ENCODE measurements around the gene OR10H3. TPM values are rescaled to one million over a fixed set of nuclear protein-coding genes. Genes with fewer than 3 reads are reported as not detected.
"Not testable (repeated sequence)": the region's sequence is repeated elsewhere in the genome, so short reads cannot be mapped to it uniquely, and the experiment has no call there.

The OR10H3 gene
- total RNA-seq, 4 donors from 2014 or later = not detected

DNA sequence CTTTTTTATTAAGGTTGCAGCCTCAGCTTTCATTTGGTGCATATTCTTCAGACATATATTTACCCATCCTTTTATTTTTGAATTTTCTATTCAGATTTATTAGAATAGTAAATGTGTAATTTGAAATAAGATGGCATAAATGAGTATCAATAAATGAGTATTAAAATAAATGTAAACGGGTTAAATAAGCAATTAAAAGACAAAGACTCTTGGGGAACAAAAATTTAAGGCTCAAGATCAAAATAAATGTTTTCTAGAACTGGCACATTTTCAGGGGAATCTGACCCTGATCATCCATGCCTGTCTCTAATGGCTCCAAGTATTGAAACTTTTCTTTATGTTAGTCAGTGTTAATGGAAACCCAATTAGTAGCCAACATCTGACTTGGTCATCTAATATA, 3.0 kb downstream of the OR10H3 start:
- 71% methylated on average over 1 of the region's 1 CpG for WGBS
- H3K27ac ChIP-seq (replicated peaks in 1 of 4) = no peak overlapping the region
- intact Hi-C loops (cut with DNase I) = no loop called here
- no peak overlapping the region for H3K4me3 ChIP-seq
- no peaks in the 10 kb centered on the region for H3K36me3 ChIP-seq
- H3K9me3 ChIP-seq = peaks cover 0 to 26% (median 21%) of the 10 kb centered on the region in 4 donors
- H3K27me3 ChIP-seq = peaks cover 0 to 16% (median 3%) of the 10 kb centered on the region in 4 donors
- TF ChIP-seq POLR2A (IDR thresholded peaks at IDR 0.05; ENCODE audit: low read depth) (no peak), EP300 (IDR thresholded peaks at IDR 0.05) (no peak)
- H3K4me1 ChIP-seq = no peaks in the 10 kb centered on the region
- no peak for DNase-seq (ENCODE audit: extremely low spot score)

DNA sequence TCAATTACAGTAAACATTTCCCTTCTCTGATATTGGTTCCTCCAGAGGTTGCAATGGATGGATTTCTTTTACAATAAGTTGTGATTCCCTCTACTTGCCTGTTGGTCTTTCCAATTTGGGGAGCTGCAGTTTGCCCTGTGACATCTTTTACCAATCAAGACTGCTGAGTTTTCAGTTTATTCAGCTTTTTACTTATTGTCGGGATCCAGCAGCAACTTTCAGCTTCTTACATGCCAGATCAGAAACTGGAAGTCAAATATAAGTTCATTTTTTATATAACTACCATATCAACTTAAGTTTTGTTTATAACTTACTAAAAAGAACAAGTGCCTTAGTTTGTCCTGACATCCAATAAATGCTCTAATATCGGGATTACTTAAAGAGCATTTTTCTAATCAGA, 10.5 kb downstream of the OR10H3 start:
- no peaks in the 10 kb centered on the region for H3K4me1 ChIP-seq
- intact Hi-C loops (cut with DNase I) = no loop called here
- TF ChIP-seq POLR2A (IDR thresholded peaks at IDR 0.05; ENCODE audit: low read depth) (no peak), POLR2AphosphoS5 (IDR thresholded peaks at IDR 0.05) (no peak), EP300 (IDR thresholded peaks at IDR 0.05) (no peak)
- TF ChIP-seq, protein P1, sequence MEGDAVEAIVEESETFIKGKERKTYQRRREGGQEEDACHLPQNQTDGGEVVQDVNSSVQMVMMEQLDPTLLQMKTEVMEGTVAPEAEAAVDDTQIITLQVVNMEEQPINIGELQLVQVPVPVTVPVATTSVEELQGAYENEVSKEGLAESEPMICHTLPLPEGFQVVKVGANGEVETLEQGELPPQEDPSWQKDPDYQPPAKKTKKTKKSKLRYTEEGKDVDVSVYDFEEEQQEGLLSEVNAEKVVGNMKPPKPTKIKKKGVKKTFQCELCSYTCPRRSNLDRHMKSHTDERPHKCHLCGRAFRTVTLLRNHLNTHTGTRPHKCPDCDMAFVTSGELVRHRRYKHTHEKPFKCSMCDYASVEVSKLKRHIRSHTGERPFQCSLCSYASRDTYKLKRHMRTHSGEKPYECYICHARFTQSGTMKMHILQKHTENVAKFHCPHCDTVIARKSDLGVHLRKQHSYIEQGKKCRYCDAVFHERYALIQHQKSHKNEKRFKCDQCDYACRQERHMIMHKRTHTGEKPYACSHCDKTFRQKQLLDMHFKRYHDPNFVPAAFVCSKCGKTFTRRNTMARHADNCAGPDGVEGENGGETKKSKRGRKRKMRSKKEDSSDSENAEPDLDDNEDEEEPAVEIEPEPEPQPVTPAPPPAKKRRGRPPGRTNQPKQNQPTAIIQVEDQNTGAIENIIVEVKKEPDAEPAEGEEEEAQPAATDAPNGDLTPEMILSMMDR (IDR thresholded peaks at IDR 0.05) = no peak
- peaks cover 0 to 44% (median 2%) of the 10 kb centered on the region in 4 donors for H3K27me3 ChIP-seq
- no peaks in the 10 kb centered on the region for H3K36me3 ChIP-seq
- no peak for DNase-seq (ENCODE audit: extremely low spot score)
- no peak overlapping the region for H3K27ac ChIP-seq (replicated peaks in 1 of 4)
- H3K9me3 ChIP-seq = peaks cover 0 to 5% (median 0%) of the 10 kb centered on the region in 4 donors
- 80% methylated on average over 2 of the region's 2 CpGs for WGBS
- no peak overlapping the region for H3K4me3 ChIP-seq

GRCh38 chr19:15758379-15758778, 20.6 kb downstream of the OR10H3 start:
- WGBS = 71% methylated on average over 2 of the region's 2 CpGs

GRCh38 chr19:15759962-15760565, 22.3 kb downstream of the OR10H3 start:
- no peaks in the 10 kb centered on the region for H3K36me3 ChIP-seq
- H3K27ac ChIP-seq (replicated peaks in 1 of 4) = no peak overlapping the region
- DNase-seq (ENCODE audit: extremely low spot score) = no peak
- TF ChIP-seq POLR2AphosphoS5 (IDR thresholded peaks at IDR 0.05) (no peak), EP300 (IDR thresholded peaks at IDR 0.05) (no peak), POLR2A (IDR thresholded peaks at IDR 0.05; ENCODE audit: low read depth) (no peak)
- TF ChIP-seq, protein P1 (IDR thresholded peaks at IDR 0.05) = no peak
- peaks cover 0 to 34% (median 0%) of the 10 kb centered on the region in 4 donors for H3K27me3 ChIP-seq
- intact Hi-C loops (cut with DNase I) = no loop called here
- H3K4me1 ChIP-seq = no peaks in the 10 kb centered on the region
- 40% methylated on average over 1 of the region's 28 CpGs for WGBS
- H3K4me3 ChIP-seq = no peak overlapping the region
- H3K9me3 ChIP-seq = no peaks in the 10 kb centered on the region

More at GRCh38 chr19:15758379-15758778, 20.6 kb downstream of the OR10H3 start:
- Histone ChIP-seq H3K27ac (replicated peaks in 1 of 4) (no peak overlapping the region), H3K9me3 (no peaks in the 10 kb centered on the region), H3K27me3 (peaks cover 0 to 41% (median 0%) of the 10 kb centered on the region in 4 donors), H3K4me1 (no peaks in the 10 kb centered on the region), H3K36me3 (no peaks in the 10 kb centered on the region), H3K4me3 (no peak overlapping the region)
- TF ChIP-seq EP300 (IDR thresholded peaks at IDR 0.05) (no peak), POLR2AphosphoS5 (IDR thresholded peaks at IDR 0.05) (no peak), POLR2A (IDR thresholded peaks at IDR 0.05; ENCODE audit: low read depth) (no peak)
- TF ChIP-seq, protein P1 (IDR thresholded peaks at IDR 0.05) = no peak
- no peak for DNase-seq (ENCODE audit: extremely low spot score)
- intact Hi-C loops (cut with DNase I) = no loop called here

GRCh38 chr19:15769586-15769985, 31.8 kb downstream of the OR10H3 start:
- H3K36me3 ChIP-seq = peaks cover 0 to 30% (median 15%) of the 10 kb centered on the region in 4 donors
- no peaks in the 10 kb centered on the region for H3K4me1 ChIP-seq
- TF ChIP-seq POLR2AphosphoS5 (IDR thresholded peaks at IDR 0.05) = no peak
- TF ChIP-seq EP300 (IDR thresholded peaks at IDR 0.05) = no peak
- no peak for TF ChIP-seq POLR2A (IDR thresholded peaks at IDR 0.05; ENCODE audit: low read depth)
- TF ChIP-seq, protein P1 (IDR thresholded peaks at IDR 0.05) = no peak
- H3K4me3 ChIP-seq = no peak overlapping the region
- 55% methylated on average over 3 of the region's 6 CpGs for WGBS
- intact Hi-C loops (cut with DNase I) = no loop called here
- no peak overlapping the region for H3K27ac ChIP-seq (replicated peaks in 1 of 4)
- H3K9me3 ChIP-seq = no peaks in the 10 kb centered on the region
- DNase-seq (ENCODE audit: extremely low spot score) = peak; percentile 45
- H3K27me3 ChIP-seq = peaks cover 0 to 5% (median 0%) of the 10 kb centered on the region in 4 donors

- 60% methylated on average over 1 of the region's 3 CpGs for WGBS
- H3K4me1 ChIP-seq = peaks cover 0 to 21% (median 10%) of the 10 kb centered on the region in 4 donors
- H3K9me3 ChIP-seq; H3K27me3 ChIP-seq; intact Hi-C loops (cut with DNase I); H3K4me3 ChIP-seq; H3K27ac ChIP-seq (replicated peaks in 1 of 4): not testable (repeated sequence)
- DNase-seq (ENCODE audit: extremely low spot score) = peak; percentile 29
- peaks cover 0 to 26% (median 7%) of the 10 kb centered on the region in 4 donors for H3K36me3 ChIP-seq
Measured at GRCh38 chr19:15774159-15774558, 36.4 kb downstream of the OR10H3 start.

Measured in esophagus muscularis mucosa (tissue), 4 donors.